Activated CD4-positive, alpha-beta T cell treated with anti-CD3 and anti-CD28 coated beads for 48 hours (primary cell): ENCODE results near the gene PSD4.
A peak's percentile ranks its signal among the peaks of the same experiment; 100 is the strongest.

Experiments
- DNase-seq: peaks from one replicate; pipeline ENCODE4 v3.0.0-alpha.2; 2020

The PSD4 gene

DNA sequence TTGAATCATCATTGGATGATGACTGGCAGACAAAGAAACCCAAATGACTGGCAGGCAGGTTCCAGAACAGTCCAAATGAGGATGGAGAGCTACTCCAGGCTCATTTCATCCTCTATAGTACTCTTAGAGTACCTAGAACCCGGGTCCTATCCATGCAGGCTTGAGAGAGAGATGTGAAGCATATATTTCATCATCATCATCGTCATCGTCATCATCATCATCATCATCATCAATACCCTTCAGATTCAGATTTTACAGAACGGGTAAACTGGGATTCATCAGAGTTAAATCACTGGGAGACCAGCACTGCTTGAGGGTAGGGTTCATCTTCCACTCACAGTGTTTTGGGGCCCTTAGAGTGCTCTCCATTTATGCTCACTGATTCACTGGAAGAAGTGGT is 52.7 kb downstream of the PSD4 start:
- DNase-seq, result no peak

DNA sequence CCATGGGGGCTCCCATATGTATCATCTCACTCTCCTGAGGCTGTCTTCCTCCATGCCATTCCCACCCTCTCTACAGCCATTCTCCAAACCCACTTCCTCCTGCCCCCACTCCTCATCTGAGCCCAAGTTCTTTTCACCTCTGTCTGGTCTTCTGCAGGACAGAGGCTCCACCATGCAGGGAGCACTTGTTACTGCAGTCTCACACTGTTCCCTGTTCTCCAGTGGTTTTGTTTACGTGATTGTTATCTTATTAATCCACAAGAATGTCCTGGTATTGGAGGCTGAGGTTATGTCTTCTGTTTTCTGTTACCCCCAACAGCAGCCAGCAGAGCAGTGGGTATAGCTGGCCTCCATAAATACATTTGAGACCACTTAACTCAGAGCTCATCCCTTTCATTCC is 53.5 kb downstream of the PSD4 start:
- DNase-seq, result no peak

DNA sequence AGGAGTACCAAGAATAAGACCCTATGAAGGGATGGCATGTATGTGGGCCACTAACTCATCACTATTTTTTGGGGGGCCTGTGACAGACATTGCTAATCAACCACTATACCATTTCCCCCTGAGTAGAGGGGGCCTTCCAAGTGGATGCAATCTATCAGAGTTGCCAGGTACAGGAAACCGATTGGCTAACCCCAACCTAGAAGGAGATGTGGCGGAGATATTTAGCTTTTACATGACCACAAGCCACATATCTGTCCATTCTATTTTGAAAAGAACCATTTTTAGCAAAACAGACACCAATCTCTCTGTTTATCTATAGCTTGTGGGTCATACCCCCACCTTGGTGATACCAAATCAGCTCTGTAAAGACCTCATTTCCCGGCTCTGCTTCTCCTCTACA is 53.9 kb downstream of the PSD4 start:
- no peak for DNase-seq

DNA sequence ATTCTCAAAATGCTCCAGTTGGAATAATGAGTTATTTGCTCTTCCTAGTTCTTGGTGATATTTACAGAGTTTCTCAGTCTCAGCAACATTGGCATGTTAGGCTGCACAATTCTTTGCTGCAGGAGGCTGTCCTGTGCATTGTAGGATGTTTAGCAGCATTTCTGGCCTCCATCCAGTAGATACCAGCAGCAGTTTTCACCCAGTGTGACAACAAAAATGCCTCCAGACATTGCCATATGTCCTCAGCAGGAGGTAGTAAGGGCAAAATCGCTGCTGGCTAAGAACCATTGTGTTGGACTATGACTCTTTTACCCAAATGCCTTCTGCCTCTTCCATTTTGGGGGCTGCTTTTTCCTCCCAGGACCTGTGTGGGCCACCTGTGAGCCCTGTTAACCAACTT is 54.6 kb downstream of the PSD4 start:
- no peak for DNase-seq

DNA sequence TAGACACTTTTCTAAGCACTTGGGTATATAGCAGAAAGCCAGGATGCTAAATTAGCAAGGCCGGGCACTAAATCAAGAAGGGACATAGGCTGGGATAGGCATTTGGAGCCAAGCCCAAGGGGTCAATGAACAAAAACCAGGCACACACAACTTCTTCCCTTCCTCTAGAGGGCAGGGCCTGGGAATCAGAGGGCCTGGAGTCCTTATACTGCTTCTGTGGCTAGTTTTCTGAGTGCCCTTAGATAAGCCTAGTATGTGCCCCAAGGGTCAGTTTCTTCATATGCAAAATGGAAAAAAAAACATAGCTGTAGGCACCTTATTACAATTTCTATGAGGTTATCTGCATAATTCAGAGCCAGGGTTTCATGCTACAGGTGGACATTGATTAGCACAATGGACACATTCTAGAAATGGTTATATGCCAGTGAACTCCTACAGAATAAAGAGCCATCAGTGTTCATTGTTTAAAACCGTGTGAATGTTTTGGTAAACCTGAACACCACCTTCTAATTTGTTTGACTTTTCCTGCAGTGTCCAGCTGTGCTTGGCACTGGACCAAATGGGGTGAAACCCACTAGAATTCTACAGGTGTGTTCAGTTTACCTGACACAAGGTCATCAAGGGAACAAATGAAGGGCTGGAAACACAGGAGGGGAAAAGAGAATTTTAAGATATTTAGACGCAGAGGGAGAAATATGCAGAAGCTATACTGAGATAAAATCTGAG is 55.4 kb downstream of the PSD4 start:
- DNase-seq, result no peak

DNA sequence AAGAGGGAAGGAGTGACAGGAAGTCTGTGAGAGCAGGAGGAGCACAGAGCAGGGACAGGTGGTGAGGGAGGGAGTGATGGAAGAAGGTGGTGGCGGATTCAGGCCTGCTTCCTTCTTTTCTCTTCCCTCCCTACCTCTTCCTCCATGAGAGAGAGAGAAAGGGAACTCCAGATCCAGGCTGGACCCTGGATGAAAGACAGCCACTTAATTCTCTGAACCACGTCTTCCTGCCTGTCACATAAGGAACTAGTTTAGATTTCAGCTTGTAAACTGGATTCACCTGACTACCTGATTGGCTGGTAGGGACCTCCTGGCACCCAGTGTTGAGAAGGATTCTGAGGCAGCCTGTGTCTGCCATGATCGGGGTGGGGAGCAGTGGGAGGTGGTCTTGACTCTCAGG is 56.0 kb downstream of the PSD4 start:
- no peak for DNase-seq

DNA sequence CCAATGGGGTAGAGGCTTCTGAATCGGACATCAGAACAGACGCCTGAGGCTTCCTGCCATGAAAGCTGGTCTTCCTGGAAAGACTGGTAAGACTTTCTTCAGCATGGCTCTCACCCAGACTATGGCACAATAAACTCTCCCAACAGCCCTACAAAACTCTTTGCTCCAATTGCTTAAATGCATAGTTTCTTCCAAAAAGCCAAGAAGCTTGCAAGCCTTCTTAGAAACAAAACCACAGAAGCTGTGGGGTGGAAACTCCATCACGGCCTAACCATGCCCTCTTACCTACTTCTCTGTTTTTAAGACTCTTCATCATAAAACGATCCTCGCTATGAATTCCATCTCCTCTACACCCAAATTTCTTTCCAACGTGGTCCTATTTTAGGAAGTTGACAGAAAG is 56.8 kb downstream of the PSD4 start:
- no peak for DNase-seq

DNA sequence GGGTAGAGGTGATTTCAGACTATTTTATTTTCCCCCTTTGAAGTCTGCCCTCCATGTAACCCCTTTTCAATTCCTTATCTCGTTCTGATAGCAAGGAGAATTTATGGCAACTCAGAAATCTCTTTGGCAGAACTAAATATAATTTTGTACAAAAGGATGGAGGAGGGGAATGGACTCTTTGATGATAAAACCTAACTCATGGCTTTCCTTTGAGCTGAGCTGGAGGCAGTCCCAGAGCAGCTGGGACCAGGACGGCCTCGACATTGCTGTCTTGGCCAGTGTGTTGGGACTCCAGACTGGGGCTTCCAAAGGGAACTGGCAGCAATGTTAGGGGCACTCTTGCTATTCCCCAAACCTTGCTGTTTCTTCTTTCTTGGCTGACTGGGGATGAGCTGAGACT is 57.3 kb downstream of the PSD4 start:
- DNase-seq, result no peak

DNA sequence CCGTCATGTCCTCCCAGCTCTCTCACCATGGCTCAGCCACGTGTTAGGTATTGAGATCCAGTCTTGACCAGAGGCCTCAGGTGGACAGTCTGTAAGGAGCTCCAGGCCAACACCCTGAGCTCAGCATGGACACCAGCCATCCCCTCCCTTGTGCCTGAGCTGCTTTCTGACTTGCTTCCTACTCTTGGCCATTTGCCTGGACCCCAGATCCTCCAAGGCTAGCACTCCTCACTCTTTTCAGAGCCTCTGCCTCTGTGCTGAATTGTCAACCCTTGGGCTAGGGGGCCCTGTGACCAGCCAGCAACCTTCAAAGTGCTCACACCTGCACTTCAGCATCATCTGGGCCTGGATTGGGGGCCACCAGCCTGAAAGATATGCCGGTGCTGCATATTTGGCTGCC is 58.4 kb downstream of the PSD4 start:
- no peak for DNase-seq

DNA sequence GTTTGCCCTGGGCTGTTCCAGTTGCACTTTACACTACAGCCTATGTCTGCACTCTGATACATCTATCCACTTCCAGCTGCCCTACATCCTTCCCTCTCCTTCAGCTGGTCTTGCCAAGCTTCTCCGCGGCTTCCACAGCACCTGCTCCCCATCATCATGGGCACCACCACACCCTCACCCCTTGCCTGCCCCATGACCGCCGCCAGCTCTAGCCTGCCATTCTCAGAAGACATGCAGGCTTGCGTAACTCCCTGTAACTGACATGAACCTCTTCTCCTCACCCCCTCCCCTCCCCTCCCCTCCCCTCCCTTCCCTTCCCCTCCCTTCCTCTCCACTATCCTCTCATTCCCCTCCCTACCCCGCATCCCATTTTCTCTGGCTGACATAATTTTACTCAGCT is 59.0 kb downstream of the PSD4 start:
- DNase-seq, result no peak

DNA sequence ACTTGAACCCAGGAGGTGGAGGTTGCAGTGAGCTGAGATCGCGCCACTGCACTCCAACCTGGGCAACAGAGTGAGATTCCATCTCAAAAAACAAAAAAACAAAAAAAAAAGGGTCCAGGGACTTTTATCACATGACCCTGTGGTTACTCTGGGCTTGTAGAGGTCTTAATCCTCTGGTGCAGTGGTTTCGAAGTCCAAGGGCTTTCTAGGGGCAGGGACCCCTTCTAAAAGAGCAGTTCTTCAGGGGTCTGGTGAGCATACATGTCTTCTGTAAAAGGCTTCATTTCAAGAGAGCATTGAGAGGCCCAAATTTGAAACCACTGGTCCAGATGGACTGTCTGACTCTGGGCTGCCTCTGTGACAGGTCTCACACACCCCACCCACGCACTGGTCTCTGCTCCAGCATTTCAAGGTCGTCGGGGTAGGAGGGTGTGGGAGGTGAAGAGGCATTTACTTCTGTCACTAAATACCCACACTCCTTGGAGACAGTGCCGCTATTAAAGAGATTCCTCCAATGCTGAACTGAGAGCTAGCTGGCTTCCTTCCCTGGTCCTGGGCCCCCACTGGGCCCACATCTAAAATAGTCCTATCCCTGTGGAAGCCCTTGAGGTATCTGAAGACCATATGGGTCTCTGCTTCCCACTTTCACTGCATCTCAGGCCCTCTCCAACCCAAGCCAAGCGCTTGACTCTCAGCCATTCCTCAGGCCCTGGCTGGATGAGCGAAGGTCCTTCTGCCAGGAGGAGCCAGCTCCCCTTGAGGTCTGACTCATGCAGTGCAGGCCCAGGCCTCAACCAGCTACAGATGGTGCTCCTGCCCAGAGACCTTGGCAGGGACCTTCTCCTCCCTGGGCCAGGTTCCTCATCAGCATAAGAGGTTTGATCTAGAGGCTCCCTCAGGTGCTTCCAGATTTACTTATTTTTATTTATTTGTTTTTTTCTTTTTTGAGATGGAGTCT is 60.1 kb downstream of the PSD4 start:
- peak; percentile 34 for DNase-seq

DNA sequence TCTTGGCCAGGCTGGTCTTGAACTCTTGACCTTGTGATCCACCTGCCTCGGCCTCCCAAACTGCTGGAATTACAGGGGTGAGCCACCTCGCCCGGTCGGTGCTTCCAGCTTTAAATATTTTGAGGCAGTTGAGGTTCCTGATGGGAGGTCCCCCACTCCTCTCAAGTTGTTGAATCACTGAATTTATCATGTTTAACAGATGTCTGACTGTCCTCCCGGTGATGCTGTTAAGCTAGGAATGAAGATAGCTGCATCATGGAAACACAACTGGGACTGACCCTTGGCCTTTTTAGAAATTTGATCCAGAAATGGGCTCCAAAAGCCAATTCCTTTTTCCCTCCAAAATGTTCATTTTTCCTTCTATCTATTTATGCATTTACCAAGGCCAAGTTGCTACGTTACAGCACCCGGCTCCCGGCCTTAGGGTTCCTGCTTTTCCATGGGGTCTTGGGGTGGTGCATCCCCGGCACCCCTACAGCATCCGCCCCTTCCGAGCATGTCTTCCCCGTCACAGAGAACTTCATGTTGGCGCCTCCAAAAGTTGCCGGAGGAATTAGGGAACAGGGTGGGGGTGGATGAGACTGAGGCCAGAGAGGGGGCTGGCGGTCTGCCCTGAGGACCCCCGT is 61.1 kb downstream of the PSD4 start:
- DNase-seq, result no peak

DNA sequence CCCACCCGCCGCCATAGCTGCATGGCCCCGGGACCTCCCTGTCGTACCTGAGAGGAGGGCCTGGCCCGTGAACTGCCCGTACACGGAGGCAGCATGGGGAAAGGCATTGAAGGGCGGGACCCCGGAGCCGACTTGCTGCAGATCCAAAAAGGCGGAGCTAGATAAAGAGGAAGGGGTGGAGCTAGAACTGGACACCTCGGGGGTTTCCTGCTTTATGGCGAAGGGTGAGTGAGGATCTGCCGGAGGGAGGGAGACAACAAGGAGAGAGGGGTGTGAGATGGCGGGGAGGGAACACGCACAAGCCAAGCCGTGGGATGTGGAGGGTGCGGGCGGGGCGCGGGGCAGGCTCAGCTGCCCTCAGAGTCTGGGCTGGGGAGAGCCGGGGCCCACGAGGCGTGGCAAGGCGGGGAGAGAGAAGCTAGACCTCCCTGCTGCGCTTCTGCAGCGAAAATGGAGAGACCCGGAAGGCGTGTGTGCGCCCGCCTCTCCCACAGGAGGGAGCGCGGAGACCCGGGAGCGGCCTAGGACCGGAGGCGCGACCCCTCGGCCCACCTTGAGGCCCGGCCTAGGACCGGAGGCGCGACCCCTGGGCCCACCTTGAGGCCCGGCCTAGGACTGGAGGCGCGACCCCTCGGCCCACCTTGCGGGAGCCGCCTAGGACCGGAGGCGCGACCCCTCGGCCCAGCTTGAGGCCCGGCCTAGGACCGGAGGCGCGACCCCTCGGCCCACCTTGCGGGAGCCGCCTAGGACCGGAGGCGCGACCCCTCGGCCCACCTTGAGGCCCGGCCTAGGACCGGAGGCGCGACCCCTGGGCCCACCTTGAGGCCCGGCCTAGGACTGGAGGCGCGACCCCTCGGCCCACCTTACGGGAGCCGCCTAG is 61.8 kb downstream of the PSD4 start:
- DNase-seq, result peak; percentile 82

DNA sequence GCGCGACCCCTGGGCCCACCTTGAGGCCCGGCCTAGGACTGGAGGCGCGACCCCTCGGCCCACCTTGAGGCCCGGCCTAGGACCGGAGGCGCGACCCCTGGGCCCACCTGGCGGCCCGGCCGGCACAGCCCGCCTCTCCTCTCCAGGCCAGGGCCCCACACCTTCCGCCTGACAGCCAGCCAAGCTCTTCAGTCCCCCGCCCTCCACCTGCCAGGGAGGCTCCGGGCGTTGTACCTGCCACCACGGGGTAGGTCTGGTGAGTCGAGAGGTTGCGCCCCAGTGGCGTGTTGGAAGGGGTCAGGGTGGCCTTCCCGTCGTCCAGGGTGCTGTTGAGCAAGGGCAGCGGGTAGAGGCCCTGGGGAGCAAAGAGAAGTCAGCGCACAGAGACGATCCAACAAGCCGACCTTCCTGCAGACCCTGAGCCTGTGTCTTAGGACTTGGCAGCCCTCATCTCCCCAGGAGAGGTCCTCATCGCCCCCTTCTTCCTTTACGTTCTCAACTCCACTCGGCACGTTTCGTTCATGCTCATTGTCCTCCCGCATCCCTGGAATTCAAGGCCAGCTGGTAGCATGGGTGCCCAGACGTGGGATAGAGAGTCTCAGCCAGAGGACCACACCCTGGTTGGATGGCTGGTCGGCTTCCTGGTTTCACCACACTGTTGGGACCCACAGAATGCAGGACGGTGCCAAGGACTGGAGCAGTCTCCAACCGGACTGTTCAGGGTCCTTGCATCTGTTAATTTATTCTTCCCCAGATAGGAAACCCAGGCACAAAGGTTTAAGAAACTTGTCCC is 62.8 kb downstream of the PSD4 start:
- DNase-seq, result no peak

DNA sequence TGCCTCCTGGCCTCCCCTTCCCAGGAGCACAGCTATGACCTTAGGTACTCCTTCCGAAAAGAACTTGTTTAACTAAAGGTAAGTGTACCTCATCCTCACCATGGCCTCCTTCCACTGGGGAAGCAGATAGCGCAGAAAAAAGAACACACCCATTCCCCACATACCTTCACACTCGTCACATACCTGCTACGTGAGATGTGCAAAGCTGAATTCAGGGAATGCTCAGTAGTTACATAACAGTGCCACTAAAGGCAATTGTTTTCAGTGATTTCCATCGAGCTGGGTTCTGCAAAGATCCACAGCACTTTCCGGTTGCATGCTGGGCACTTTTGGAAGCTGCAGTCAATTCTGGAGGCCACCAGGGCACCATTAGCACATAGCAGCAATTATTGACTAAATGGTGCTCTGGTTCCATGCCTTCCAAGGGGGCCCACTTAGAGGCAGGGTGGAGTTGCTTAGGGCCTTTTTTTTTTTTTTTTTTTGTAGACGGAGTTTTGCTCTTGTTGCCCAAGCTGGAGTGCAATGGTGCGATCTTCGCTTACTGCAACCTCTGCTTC is 63.9 kb downstream of the PSD4 start:
- no peak for DNase-seq

DNA sequence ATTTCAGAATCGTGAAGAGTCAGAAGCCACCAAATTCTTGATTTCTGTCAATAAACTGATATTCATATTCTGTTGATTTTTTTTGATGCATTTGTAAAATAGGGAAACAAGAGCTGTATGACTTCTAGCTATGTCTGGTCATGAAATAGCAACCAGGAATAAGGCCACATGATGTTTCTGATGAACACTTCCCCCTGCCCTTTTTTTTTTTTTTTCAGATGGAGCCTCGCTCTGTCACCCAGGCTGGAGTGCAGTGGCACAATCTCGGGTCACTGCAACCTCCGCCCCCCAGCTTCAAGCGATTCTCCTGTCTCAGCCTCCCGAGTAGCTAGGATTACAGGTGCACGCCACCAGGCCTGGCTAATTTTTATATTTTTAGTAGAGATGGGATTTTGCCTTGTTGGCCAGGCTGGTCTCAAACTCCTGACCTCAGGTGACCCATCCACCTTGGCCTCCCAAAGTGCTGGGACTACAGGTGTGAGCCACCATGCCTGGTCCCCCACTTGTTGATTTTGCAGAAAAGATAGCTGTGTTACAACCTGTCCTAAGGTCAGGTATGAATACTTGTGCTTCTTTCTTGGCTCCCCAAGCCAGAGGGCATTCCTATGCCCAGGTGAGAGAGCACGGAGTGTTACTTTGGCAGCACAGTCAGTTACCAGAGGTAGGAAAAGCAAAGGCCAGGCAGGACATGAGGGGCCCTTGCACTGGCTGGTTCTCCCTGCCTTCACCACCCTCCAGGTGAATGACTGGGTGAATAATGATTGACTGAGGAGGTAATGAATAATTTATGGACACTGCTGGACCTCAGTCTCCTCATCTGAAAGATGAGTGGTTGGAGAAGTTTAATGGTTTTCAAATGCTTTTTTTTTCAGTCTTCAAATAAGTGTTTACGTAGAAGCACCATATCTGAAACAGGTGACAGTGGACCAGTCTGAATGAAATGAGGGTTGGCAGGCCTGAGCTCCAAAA is 65.4 kb downstream of the PSD4 start:
- no peak for DNase-seq

DNA sequence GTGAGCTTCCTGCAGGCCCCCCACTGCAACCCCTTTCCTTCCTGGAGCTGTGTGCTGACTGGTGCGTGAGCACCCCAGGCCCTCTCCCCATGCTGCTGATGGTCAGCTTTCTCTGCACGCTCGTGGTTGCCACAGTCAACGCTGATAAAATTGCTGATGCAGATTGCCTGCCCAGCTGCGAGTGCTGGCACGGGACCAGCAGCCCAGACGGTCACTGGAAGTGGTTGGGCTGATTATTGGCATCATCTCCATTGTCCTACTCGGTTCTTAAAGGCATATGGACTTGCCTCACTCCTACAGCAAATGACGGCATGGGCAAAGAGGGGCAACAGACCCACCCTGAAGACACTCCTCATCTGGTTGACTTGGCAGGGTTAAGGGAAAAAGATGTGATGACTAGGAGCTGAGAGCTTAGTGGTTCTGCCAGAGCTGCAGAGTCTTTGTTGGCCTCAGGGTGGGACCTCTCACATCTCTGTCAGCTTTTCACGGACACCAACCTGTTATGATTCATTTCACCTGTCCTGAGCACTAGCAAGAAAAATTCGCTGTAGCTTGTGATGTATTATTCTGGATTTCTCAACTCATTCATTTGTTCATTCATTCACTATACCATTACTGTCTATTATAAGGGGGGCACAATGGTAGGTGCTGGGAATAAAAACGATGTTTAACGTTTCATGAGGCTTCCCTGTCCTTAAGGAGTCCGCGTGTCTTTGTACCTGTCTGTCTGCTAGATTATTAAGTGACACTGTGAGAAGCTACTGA is 66.6 kb downstream of the PSD4 start:
- DNase-seq, result peak; percentile 32

DNA sequence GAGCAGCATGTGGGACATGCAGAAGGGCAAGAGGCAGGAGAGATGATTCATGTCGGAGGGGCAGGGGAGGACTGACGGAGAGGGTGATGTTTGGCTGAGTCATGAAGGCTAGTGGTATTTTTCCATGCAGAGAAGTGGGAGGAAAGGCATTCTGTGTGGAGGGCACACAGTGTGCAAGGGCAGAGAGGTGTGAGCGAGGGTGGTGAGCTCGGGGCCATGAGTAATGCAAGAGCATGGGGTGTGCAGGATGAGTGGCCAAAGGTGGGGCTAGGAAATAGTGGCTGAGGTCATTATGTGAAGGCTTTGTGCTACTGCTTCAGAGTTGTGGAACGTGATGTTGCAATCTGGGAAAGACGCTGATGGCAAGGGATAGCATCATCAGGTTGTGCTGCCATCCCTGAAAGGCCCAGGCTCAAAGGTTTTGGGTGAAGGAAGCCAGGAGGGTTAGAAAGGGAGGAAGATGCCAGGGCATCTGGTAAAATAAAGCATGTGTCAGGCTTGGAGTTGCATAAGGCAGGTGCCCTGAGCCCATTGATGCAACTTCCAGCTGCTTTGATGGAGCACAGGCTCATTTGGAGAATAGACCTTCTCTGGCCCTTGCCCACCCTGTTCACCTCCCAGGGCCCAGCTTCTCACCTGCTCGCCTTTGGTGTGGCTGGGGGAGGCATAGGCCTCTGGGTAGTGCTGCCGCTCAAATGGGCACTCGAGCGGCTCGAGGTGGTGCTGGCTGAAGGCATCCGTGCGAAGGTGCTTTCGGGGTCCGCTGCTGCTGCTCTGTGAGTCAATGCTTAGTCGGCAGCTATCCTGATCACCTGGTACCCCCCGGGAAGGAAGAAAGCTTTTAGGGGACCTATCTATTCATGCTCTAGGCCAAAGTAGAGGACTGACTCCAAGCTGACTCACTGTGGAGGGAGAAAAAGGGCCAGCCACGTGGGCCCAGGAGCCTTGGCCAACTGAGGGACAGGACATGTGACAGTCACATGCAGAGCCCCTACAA is 67.4 kb downstream of the PSD4 start:
- DNase-seq, result peak; percentile 80
